HG03354 (cell line): ENCODE results near the gene TOM1L1.

Experiments used
- ATAC-seq: cut with Tn5 transposase; IDR thresholded peaks from one replicate; pipeline ENCODE4 v1.9.1; 2021; ENCODE audit warnings: mild to moderate bottlenecking; ENCODE audit not compliant: unreplicated experiment, poor library complexity, severe bottlenecking

The TOM1L1 gene

DNA sequence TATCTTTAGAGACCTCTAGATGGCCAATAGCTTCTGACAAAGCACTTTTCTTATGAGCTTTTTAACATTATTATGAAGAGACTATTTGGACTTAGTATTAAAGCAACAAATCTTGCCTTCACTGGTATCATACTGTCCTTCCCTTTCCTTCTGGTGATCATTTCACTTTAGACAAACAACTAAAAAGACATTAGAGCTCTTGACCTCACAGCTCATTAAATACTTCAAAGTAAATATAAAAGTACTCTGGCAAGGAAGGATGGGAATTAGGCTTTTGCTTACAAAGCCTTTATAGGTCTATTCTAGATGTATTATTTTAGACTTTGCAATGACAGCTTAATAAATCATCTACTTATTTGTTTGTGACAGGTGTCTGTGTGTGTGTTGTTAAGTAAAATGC lies 79.0 kb downstream of the TOM1L1 start:
- ATAC-seq, result no peak

- no peak for ATAC-seq
Observed at GRCh38 chr17:54980375-54980774, 79.7 kb downstream of the TOM1L1 start.

DNA sequence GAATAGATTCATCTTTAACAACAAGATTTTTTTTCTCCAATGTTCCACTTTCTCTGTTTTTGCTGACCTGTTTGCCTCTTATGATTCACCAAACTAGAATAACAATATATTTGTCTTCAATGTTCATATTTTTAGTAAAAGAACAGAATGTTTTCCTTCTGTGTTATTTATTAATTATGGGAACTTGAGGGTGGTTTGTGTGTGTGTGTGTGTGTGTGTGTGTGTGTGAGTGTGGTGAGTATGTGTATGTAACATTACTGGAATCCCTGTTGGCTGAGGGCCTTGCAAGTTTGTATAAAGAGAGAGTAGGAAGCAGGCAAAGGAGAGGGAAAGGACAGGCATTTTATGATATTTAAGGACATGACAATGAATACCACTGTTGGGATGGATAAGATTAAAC lies 81.7 kb downstream of the TOM1L1 start:
- ATAC-seq, result no peak

DNA sequence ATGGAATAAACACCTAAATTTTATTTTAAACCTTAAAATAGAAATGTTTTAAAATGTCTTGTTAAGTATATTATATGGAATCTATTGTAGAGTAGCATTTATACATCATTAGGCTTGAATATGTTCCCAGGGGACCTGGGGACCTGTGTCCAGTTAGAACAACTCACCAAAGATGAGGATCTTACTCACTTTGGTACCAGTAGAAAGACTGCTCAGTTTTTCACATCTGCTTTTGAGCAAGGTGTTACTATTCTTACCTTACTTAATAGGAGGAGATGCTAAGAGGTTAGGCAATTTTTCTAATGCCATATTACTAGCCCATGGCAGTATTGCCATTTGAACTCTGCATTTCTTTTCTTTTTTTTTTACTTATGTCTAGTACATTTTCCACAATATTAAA lies 82.6 kb downstream of the TOM1L1 start:
- ATAC-seq, result no peak

- ATAC-seq, result no peak
Observed at GRCh38 chr17:54985476-54985875, 84.8 kb downstream of the TOM1L1 start.

GRCh38 chr17:54990118-54990517 lies 89.5 kb downstream of the TOM1L1 start:
- no peak for ATAC-seq

GRCh38 chr17:54991567-54991966 lies 90.9 kb downstream of the TOM1L1 start:
- ATAC-seq, result no peak

GRCh38 chr17:54992797-54993639 lies 92.4 kb downstream of the TOM1L1 start:
- peak; percentile 83 for ATAC-seq

DNA sequence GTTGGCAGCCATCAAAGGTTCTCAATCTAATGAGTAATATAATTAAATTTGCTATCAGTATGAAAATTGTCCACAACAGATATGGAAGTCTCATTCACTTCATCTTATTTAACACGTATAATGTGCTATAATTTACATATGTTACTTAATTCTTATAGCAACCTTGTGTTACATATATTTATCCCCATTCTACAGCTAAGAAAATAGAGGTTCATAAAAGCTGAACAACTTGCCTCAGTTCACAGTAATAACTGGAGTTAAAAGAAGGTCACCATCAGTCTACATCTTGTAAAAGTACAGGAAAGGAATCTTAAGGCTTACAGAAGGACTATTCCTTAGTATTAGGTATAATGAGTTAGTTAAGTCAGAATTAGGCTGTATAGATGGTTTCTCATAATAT lies 95.8 kb downstream of the TOM1L1 start:
- ATAC-seq, result no peak

- ATAC-seq, result no peak
Observed at GRCh38 chr17:55002458-55002857, 101.8 kb downstream of the TOM1L1 start.

GRCh38 chr17:55004484-55004883 lies 103.8 kb downstream of the TOM1L1 start:
- no peak for ATAC-seq

GRCh38 chr17:55005520-55005919 lies 104.9 kb downstream of the TOM1L1 start:
- ATAC-seq, result peak; percentile 71
